Stimulated activated CD8-positive, alpha-beta memory T cell treated with anti-CD3 and anti-CD28 coated beads, Interleukin-4, amount 100 ng/mL, for 24 hours (primary cell): ENCODE measurements around the gene OR5C1.
"Not testable (repeated sequence)": the region's sequence is repeated elsewhere in the genome, so short reads cannot be mapped to it uniquely, and the experiment has no call there.

ENCODE experiments used
- DNase-seq: peaks from one replicate; pipeline ENCODE4 v3.0.0-alpha.2; 2020; ENCODE audit warnings: low read depth

The OR5C1 gene

DNA sequence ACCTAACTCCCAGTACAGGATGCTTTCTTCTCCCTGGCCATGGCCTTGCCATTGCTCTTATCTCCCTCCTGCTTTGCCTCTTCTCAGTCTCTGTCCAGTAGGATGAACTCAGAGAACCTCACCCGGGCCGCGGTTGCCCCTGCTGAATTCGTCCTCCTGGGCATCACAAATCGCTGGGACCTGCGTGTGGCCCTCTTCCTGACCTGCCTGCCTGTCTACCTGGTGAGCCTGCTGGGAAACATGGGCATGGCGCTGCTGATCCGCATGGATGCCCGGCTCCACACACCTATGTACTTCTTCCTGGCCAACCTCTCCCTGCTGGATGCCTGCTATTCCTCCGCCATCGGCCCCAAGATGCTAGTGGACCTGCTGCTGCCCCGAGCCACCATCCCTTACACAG, at the start of gene OR5C1:
Gene OR5C1 (plus strand): TSS at position 103 of the 400 bp plus-strand sequence. CDS start 0 bp downstream, at position 103.
- no peak for DNase-seq

DNA sequence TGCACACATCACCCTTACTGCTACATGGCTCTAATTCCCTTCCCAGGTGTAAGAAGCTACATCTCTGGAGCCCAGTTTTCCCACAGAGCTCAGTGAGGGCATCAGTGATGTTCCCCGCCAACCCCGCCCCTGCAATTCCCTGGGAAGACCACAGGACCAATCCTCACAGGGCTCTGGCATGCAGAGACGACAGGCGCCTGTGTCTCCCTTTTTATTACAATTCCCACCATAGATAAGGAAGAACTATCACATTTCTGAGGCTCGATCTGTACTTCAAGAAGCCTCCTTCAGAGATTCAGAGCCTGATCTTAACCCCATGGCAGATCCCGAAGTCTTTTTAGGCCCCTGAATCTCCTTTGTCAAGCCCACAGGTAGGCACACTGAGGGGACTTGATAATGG, 46.7 kb upstream of the OR5C1 start, which contains the start of gene OR1L6:
Gene OR1L6 (plus strand): TSS at position 301 of the 400 bp plus-strand sequence. CDS start 7,545 bp downstream, outside the sequence.
- DNase-seq = no peak

GRCh38 chr9:122754825-122755224, 33.9 kb upstream of the OR5C1 start:
- DNase-seq = no peak

- DNase-seq = no peak
Observed at GRCh38 chr9:122767817-122768216, 20.9 kb upstream of the OR5C1 start.

GRCh38 chr9:122777052-122777451, 11.7 kb upstream of the OR5C1 start:
- no peak for DNase-seq

DNA sequence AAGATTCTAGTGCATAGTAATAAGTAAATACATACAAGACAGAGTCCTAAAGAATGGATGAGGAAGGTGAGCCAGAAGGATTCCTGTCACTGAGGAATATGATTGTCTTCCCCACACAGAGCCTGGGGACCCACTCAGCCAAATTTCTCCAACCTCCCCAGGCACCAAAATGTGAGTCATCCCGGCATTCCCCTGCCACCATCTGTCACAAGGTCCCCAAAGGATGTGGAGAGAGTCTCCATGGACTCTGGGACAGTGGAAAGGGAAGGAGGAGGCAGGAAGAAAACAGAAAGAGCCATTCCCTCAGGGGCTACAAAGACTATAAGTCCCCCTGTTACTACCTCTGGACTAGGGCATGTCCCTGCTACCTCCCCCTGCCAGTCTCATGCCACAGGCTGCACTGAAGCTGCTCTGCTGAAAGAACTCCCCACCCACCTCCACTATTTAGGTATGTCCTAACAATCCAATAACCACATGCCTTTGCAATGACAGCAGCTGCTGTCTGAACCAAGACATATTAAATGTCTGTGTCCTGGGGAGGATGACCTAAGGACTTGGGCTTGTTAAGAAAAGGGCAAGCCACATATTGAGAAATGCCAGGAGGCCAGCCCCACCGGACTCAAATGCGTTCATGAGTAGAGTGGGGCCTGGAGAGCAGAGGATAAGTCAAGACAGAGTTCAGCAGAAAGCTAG, 10.7 kb upstream of the OR5C1 start:
- no peak for DNase-seq

DNA sequence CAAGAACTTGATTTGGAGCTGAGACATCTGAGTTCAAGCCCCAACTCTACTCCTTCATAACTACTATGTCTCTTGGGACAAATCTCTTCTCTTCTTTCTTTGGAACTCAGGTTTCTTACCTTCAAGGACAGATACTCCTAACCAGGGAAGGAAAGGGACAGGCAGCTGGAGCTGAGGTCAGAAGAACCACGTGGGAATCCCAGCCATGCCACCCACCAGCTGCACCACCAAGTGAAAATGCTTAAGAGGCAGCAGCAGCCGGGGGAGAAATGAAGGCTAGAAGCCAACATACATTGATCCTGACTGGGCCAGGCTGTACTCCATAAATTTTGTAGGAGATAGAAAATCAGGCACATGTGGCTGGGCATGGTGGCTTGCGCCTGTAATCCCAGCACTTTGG, 9.6 kb upstream of the OR5C1 start:
- no peak for DNase-seq

DNA sequence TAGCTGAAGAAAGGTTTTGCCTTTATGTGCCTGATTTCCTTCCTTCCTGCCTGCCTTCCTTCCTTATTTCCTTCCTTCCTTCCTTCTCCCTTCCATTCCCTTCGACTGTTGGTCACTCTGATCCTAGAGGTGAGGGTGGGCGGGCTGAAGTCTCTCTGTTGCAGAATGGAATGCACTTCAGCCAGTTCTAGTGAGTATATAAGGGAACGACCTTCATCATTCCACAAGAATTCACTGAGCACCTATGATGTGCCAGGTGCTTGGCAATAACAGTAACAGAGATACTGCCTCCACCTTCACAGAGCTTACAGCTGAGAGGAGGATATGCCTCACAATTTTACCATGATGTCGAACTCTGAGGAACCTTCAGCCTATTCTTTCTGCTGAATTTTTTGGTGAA, 8.7 kb upstream of the OR5C1 start:
- DNase-seq = no peak

GRCh38 chr9:122781671-122782070, 7.1 kb upstream of the OR5C1 start:
- DNase-seq = no peak

DNA sequence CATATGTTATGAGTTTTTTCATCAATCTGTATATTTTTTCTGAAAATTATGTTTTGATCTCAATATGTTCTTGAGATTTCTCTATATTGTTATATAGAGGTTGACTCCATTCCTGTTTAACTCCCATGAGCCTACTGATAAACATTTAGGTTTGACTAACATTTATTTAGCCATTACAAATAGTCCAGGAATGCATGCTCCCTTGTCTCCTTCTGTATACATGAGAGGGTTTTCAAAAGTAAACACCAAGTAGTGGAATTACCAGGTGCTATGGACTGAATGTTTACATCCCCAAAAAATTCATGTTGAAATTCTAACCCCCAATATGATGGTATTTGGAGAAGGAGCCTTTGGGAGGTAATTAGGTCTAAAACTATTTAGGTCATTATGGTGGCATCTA, 3.5 kb upstream of the OR5C1 start:
- DNase-seq = no peak

DNA sequence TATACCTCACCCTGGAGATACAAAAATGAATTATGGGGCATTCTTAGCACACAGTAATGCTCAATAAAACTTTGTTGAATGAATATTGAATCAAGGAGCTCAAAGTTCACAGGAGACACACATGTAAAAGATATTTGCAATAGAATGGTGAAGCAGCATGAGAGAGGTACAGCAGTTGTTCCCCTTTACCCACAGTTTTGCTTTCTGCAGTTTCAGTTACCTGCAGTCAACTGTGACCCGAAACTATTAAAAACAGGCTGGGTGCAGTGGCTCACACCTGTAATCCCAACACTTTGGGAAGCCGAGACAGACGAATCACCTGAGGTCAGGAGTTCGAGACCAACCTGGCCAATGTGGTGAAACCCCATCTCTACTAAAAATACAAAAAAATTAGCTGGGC, 2.4 kb upstream of the OR5C1 start:
- no peak for DNase-seq

- DNase-seq = no peak
Observed at GRCh38 chr9:122789256-122790046, 718 bp downstream of the OR5C1 start.

GRCh38 chr9:122791872-122792669, 3.3 kb downstream of the OR5C1 start:
- no peak for DNase-seq

DNA sequence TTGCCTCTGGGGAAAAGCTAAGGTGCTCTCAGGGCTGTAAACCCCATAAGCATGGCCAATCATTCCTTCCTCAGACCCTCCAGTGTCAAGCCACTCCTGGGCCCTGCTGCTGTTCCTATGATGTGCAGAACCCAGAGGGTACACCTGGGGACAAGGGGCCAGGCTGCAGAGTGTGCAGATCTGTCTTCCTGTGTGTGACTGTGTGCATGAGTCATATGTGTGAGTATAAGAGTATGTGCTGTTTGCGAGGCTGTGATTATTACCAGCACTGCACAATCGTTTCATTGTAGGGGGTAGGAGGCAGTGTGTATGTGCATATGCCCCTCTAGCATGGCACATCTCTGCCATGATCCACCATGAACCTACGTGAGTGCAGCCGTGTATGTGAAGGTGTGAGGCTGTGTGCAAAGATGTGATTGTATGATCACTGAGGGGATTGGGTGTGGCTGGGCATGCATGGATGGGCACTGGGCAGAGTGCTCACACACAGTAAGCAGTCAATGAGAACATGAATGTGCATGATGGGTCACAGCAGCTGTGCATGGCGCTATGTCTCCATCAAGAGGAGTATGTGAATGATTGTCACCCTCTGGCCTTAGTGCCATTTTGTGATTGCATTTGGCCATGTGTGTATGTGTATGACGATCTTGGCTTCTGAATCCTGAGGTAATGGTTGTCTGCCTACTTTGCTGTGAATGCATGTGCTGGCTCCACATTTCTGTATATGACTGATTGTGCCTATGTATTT, 8.8 kb downstream of the OR5C1 start:
- DNase-seq = no peak

DNA sequence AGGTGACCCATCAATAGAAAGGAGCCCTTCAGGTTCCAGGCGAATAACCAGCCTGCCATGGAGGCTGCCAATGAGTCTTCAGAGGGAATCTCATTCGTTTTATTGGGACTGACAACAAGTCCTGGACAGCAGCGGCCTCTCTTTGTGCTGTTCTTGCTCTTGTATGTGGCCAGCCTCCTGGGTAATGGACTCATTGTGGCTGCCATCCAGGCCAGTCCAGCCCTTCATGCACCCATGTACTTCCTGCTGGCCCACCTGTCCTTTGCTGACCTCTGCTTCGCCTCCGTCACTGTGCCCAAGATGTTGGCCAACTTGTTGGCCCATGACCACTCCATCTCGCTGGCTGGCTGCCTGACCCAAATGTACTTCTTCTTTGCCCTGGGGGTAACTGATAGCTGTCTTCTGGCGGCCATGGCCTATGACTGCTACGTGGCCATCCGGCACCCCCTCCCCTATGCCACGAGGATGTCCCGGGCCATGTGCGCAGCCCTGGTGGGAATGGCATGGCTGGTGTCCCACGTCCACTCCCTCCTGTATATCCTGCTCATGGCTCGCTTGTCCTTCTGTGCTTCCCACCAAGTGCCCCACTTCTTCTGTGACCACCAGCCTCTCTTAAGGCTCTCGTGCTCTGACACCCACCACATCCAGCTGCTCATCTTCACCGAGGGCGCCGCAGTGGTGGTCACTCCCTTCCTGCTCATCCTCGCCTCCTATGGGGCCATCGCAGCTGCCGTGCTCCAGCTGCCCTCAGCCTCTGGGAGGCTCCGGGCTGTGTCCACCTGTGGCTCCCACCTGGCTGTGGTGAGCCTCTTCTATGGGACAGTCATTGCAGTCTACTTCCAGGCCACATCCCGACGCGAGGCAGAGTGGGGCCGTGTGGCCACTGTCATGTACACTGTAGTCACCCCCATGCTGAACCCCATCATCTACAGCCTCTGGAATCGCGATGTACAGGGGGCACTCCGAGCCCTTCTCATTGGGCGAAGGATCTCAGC, 11.6 kb downstream of the OR5C1 start, which contains the start of gene OR1K1:
Gene OR1K1 (plus strand): TSS at position 58 of the 995 bp plus-strand sequence. CDS start 0 bp downstream, at position 58.
- DNase-seq = no peak

- no peak for DNase-seq
Observed at GRCh38 chr9:122806661-122807060, 17.9 kb downstream of the OR5C1 start.

GRCh38 chr9:122807271-122807900, 18.7 kb downstream of the OR5C1 start:
- DNase-seq = no peak

GRCh38 chr9:122808141-122808540, 19.4 kb downstream of the OR5C1 start:
- no peak for DNase-seq

- DNase-seq = not testable (repeated sequence)
Observed at GRCh38 chr9:122809261-122809660, 20.5 kb downstream of the OR5C1 start.
